SU-DHL-6 (cell line): ENCODE data around the gene SMTNL1.

Source experiments
- H2AFZ ChIP-seq: fragments of 200-600 bp; sonication (generic); 2 replicates; pipeline ENCODE4 v1.6.1; 2014; ENCODE audit warnings: low read depth, mild to moderate bottlenecking, moderate library complexity, mixed read lengths, antibody characterized with exemption, low read length; ENCODE audit not compliant: severe bottlenecking
- H3F3A ChIP-seq: fragments of 200-600 bp; shearing (Covaris generic); 2 replicates; pipeline ENCODE4 v1.6.0; 2016; ENCODE audit warnings: antibody characterized with exemption, mild to moderate bottlenecking; ENCODE audit not compliant: insufficient read depth
- H3K27ac ChIP-seq: fragments of 200-600 bp; sonication (generic); 2 replicates; pipeline ENCODE4 v1.5.1; 2016; ENCODE audit warnings: low read depth, mild to moderate bottlenecking, low read length, moderate library complexity, mixed read lengths
- H3K27me3 ChIP-seq: fragments of 200-600 bp; sonication (generic), shearing (Covaris generic); 2 replicates; pipeline ENCODE4 v1.6.0; 2014; ENCODE audit warnings: mild to moderate bottlenecking, low read length
- H3K36me3 ChIP-seq: fragments of 200-600 bp; sonication (generic); 2 replicates; pipeline ENCODE4 v1.6.1; 2014; ENCODE audit warnings: mild to moderate bottlenecking, low read length, mixed read lengths
- H3K4me2 ChIP-seq: fragments of 300-600, 200-600 bp; shearing (Covaris generic), sonication (generic); 2 replicates; pipeline ENCODE4 v1.6.0; 2014; ENCODE audit warnings: low read length, low read depth, mild to moderate bottlenecking; ENCODE audit not compliant: poor library complexity, severe bottlenecking
- H3K4me3 ChIP-seq: fragments of 200-600 bp; sonication (generic); 2 replicates; pipeline ENCODE4 v1.5.1; 2014; ENCODE audit warnings: antibody characterized with exemption, low read length, mild to moderate bottlenecking, mixed read lengths; ENCODE audit not compliant: insufficient read depth, poor library complexity, severe bottlenecking
- H3K79me2 ChIP-seq: fragments of 200-600 bp; sonication (generic); 2 replicates; pipeline ENCODE4 v1.6.1; 2014; ENCODE audit warnings: mild to moderate bottlenecking, low read length, moderate library complexity; ENCODE audit not compliant: insufficient read depth
- H3K9ac ChIP-seq: fragments of 200-600 bp; sonication (generic); 2 replicates; pipeline ENCODE4 v1.7.0; 2014; ENCODE audit warnings: mild to moderate bottlenecking, low read length
- H3K9me2 ChIP-seq: fragments of 200-600 bp; sonication (generic); replicated peaks from 2 replicates; pipeline ENCODE4 v1.6.1; 2014; ENCODE audit warnings: low read length; ENCODE audit not compliant: insufficient read depth
- H3K9me3 ChIP-seq: fragments of 200-600 bp; sonication (generic); 2 replicates; pipeline ENCODE4 v1.6.1; 2014; ENCODE audit warnings: low read length, mixed read lengths; ENCODE audit not compliant: insufficient read depth
- H4K20me1 ChIP-seq: fragments of 200-600 bp; sonication (generic); 2 replicates; pipeline ENCODE4 v1.6.1; 2014; ENCODE audit warnings: low read depth, mild to moderate bottlenecking, antibody characterized with exemption, low read length, moderate library complexity, mixed read lengths
- CTCF ChIP-seq: fragments of 200-600 bp; sonication (generic); IDR thresholded peaks from one replicate; pipeline ENCODE4 v1.5.1; 2017; ENCODE audit warnings: antibody characterized with exemption, mild to moderate bottlenecking, low read length, moderate library complexity; ENCODE audit not compliant: insufficient read depth, poor library complexity, severe bottlenecking
- EZH2phosphoT487 ChIP-seq: fragments of 200-600 bp; sonication (generic), shearing (Covaris generic); conservative IDR thresholded peaks from 2 replicates; pipeline ENCODE4 v1.6.1; 2018; ENCODE audit warnings: mild to moderate bottlenecking, antibody characterized with exemption, low read length, moderate library complexity, mixed read lengths

Gene SMTNL1

GRCh38 chr11:57504511-57504910 is 32.9 kb upstream of the SMTNL1 start:
- H3K79me2 ChIP-seq = peaks cover 30% of the 10 kb centered on the region; the same call in 1 of the 2 replicates
- no peaks in the 10 kb centered on the region for H3K9me2 ChIP-seq
- H3K36me3 ChIP-seq = 0 out of 2 replicates have a peak, but pooled peaks cover 3% of the 10 kb centered on the region
- H3K27ac ChIP-seq = no peak overlapping the region
- H3K9me3 ChIP-seq = no peaks in the 10 kb centered on the region
- H3F3A ChIP-seq = no peaks in the 10 kb centered on the region
- no peak overlapping the region for H3K9ac ChIP-seq
- H3K4me2 ChIP-seq = no peak overlapping the region
- TF ChIP-seq EZH2phosphoT487 = no peak
- H2AFZ ChIP-seq = no peak overlapping the region
- no peaks in the 10 kb centered on the region for H3K27me3 ChIP-seq
- no peaks in the 10 kb centered on the region for H4K20me1 ChIP-seq
- H3K4me3 ChIP-seq = no peak overlapping the region

GRCh38 chr11:57506522-57506921 is 30.9 kb upstream of the SMTNL1 start:
- Histone ChIP-seq H3K9me3 (no peaks in the 10 kb centered on the region), H3K9me2 (no peaks in the 10 kb centered on the region), H3K4me2 (no peak overlapping the region), H3K27me3 (no peaks in the 10 kb centered on the region), H2AFZ (no peak overlapping the region), H3K27ac (no peak overlapping the region), H3K4me3 (no peak overlapping the region), H3K36me3 (0 out of 2 replicates have a peak, but pooled peaks cover 3% of the 10 kb centered on the region), H3F3A (peaks cover 2% of the 10 kb centered on the region), H3K79me2 (peaks cover 30% of the 10 kb centered on the region; the same call in 1 of the 2 replicates), H4K20me1 (no peaks in the 10 kb centered on the region), H3K9ac (no peak overlapping the region)
- TF ChIP-seq CTCF = no peak
- no peak for TF ChIP-seq EZH2phosphoT487

- Histone ChIP-seq H2AFZ (no peak overlapping the region), H3K9me2 (no peaks in the 10 kb centered on the region), H3F3A (peaks cover 5% of the 10 kb centered on the region), H3K9me3 (no peaks in the 10 kb centered on the region), H3K9ac (no peak overlapping the region), H3K4me2 (no peak overlapping the region), H3K4me3 (no peak overlapping the region), H3K36me3 (0 out of 2 replicates have a peak, but pooled peaks cover 3% of the 10 kb centered on the region), H3K27ac (no peak overlapping the region), H3K79me2 (peaks cover 32% of the 10 kb centered on the region), H4K20me1 (no peaks in the 10 kb centered on the region), H3K27me3 (no peaks in the 10 kb centered on the region)
- no peak for TF ChIP-seq EZH2phosphoT487
- TF ChIP-seq CTCF = no peak
These were observed 28.8 kb upstream of the SMTNL1 start for GRCh38 chr11:57508341-57509170.

GRCh38 chr11:57511741-57512430 is 25.5 kb upstream of the SMTNL1 start:
- Histone ChIP-seq H3K27me3 (no peaks in the 10 kb centered on the region), H3K27ac (peak overlapping the region; percentile 36), H4K20me1 (no peaks in the 10 kb centered on the region), H3K9me3 (no peaks in the 10 kb centered on the region), H3K36me3 (0 out of 2 replicates have a peak, but pooled peaks cover 3% of the 10 kb centered on the region), H3K79me2 (peaks cover 30% of the 10 kb centered on the region), H3F3A (peaks cover 5% of the 10 kb centered on the region), H3K4me2 (peak overlapping the region; percentile 90), H3K4me3 (no peak overlapping the region), H3K9me2 (no peaks in the 10 kb centered on the region), H3K9ac (no peak overlapping the region), H2AFZ (no peak overlapping the region)
- no peak for TF ChIP-seq CTCF
- TF ChIP-seq EZH2phosphoT487 = no peak
